ENCODE data around the gene F2RL2. TPM values are rescaled to one million over a fixed set of nuclear protein-coding genes. Genes with fewer than 3 reads are reported as not detected.

F2RL2 gene
- total RNA-seq, 1 donor from 2014 or later: not detected

DNA sequence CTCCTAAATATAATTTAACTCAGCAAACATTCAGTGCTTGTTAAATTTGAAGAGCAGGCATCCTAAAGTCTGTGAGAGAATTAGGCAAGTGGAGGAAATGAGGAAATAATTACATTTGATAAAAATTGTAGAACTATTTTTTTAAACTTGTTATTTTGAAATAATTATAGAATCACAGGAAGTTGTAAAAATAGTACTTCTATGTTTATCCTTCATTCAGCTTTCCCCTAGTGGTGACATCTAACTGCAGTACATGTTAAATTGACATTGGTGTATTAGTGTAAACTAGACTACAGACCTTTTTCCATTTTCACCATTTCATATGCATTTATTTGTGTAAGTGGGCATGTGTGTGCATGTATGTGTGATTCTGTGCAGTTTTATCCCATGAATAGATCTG is 51.6 kb downstream of the F2RL2 start:
- no peak overlapping the region for H3K4me3 ChIP-seq
- intact Hi-C loops (cut with DNase I): no loop called here
- DNase-seq (no peak), ATAC-seq (no peak)
- TF ChIP-seq, protein P1, sequence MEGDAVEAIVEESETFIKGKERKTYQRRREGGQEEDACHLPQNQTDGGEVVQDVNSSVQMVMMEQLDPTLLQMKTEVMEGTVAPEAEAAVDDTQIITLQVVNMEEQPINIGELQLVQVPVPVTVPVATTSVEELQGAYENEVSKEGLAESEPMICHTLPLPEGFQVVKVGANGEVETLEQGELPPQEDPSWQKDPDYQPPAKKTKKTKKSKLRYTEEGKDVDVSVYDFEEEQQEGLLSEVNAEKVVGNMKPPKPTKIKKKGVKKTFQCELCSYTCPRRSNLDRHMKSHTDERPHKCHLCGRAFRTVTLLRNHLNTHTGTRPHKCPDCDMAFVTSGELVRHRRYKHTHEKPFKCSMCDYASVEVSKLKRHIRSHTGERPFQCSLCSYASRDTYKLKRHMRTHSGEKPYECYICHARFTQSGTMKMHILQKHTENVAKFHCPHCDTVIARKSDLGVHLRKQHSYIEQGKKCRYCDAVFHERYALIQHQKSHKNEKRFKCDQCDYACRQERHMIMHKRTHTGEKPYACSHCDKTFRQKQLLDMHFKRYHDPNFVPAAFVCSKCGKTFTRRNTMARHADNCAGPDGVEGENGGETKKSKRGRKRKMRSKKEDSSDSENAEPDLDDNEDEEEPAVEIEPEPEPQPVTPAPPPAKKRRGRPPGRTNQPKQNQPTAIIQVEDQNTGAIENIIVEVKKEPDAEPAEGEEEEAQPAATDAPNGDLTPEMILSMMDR (IDR thresholded peaks at IDR 0.05): no peak
- no peak overlapping the region for H3K27ac ChIP-seq
- no peaks in the 10 kb centered on the region for H3K27me3 ChIP-seq (ENCODE audit: low read depth)
- no peaks in the 10 kb centered on the region for H3K36me3 ChIP-seq
- H3K4me1 ChIP-seq: no peaks in the 10 kb centered on the region
- H3K9me3 ChIP-seq: no peaks in the 10 kb centered on the region

DNA sequence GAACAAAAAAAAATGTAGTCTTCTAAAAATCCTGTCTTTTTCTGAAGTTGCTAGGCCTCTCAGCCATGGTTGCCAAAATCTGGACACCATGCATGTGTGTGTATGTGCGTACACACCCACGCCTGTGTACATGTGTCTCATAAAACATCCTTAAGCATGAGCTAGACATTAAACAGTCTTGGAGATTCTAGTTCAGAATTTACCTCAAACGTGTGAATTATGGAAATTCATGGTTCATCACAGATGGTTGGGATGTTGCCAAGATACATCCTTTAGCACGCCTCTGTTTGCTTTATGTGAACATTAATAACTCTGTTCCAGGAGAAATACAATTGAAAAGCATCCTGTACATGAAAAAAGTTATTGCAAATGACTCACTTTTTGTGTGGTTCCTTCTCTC is 53.0 kb downstream of the F2RL2 start:
- TF ChIP-seq, protein P1 (IDR thresholded peaks at IDR 0.05): no peak
- intact Hi-C loops (cut with DNase I): no loop called here
- Histone ChIP-seq H3K27me3 (ENCODE audit: low read depth) (no peaks in the 10 kb centered on the region), H3K36me3 (no peaks in the 10 kb centered on the region), H3K9me3 (no peaks in the 10 kb centered on the region), H3K27ac (no peak overlapping the region), H3K4me1 (no peaks in the 10 kb centered on the region), H3K4me3 (no peak overlapping the region)
- no peak for ATAC-seq
- no peak for DNase-seq

Other genes starting within 250 kb of the F2RL2 start
- 42.0 TPM for gene IQGAP2, start 220.1 kb downstream of the F2RL2 start, total RNA-seq
- 18.6 TPM for gene F2R, start 92.7 kb upstream of the F2RL2 start, total RNA-seq
- 5.9 TPM for gene F2RL1, start 195.6 kb upstream of the F2RL2 start, total RNA-seq
- 1.2 TPM for gene S100Z, start 226.6 kb upstream of the F2RL2 start, total RNA-seq